A673 (cell line): ENCODE measurements around the gene CDH4. TPM values are rescaled to one million over a fixed set of nuclear protein-coding genes. Genes with fewer than 3 reads are reported as not detected.

Experiments
- BruUV-seq: library from RNA; stranded (reverse); fragments of 400-500 nt; replicated peaks from 2 replicates; lab custom pipeline; 2021; lab: Mats Ljungman, UMichigan
- CTCF ChIA-PET: fragments of 300-600 bp; sonication (Branson Sonifier 250); formaldehyde crosslinking; loops from one replicate; lab custom pipeline; 2022; ENCODE audit warnings: antibody characterized with exemption; lab: Charles Lee
- POLR2A ChIA-PET: fragments of 300-600 bp; sonication (Branson Sonifier 250); formaldehyde crosslinking; loops from one replicate; lab custom pipeline; 2022; ENCODE audit warnings: antibody characterized with exemption; ENCODE audit not compliant: low non-redundant PET; lab: Charles Lee
- DNase-seq: peaks from one replicate; pipeline ENCODE4 v3.0.0-alpha.2; 2015; ENCODE audit warnings: low spot score
- H3K27ac ChIP-seq: fragments of 200-600 bp; sonication (generic); 2 replicates; pipeline ENCODE4 v1.5.1; 2016; ENCODE audit warnings: mixed run types, low read depth, mild to moderate bottlenecking, mixed read lengths, antibody characterized with exemption, low read length; ENCODE audit not compliant: poor library complexity, severe bottlenecking
- H3K27me3 ChIP-seq: fragments of 200-600 bp; sonication (generic); replicated peaks from 2 replicates; pipeline ENCODE4 v1.6.1; 2017; ENCODE audit warnings: mixed run types, low read depth, mild to moderate bottlenecking, mixed read lengths, antibody characterized with exemption, low read length; ENCODE audit not compliant: insufficient read depth, poor library complexity
- H3K36me3 ChIP-seq: fragments of 200-600 bp; sonication (generic); 2 replicates; pipeline ENCODE4 v1.6.1; 2016; ENCODE audit warnings: mixed run types, mild to moderate bottlenecking, mixed read lengths, antibody characterized with exemption, low read length; ENCODE audit not compliant: insufficient read depth, poor library complexity, severe bottlenecking
- H3K4me1 ChIP-seq: fragments of 200-600 bp; sonication (generic); 2 replicates; pipeline ENCODE4 v1.6.1; 2017; ENCODE audit warnings: mixed run types, mild to moderate bottlenecking, mixed read lengths, antibody characterized with exemption, low read length; ENCODE audit not compliant: insufficient read depth, poor library complexity, severe bottlenecking
- H3K4me3 ChIP-seq: fragments of 200-600 bp; sonication (generic); 2 replicates; pipeline ENCODE4 v1.5.1; 2016; ENCODE audit warnings: low read depth, mixed run types, mild to moderate bottlenecking, mixed read lengths, low read length; ENCODE audit not compliant: poor library complexity, severe bottlenecking
- H3K9me3 ChIP-seq: fragments of 200-600 bp; sonication (generic); 2 replicates; pipeline ENCODE4 v1.6.1; 2016; ENCODE audit warnings: mixed run types, low read depth, mild to moderate bottlenecking, mixed read lengths, antibody characterized with exemption, low read length; ENCODE audit not compliant: poor library complexity, severe bottlenecking
- CTCF ChIP-seq: fragments of 300-800, 200-600 bp; sonication (generic); conservative IDR thresholded peaks from 2 replicates; pipeline ENCODE4 v1.5.1; 2017; ENCODE audit warnings: low read depth, mild to moderate bottlenecking, antibody characterized with exemption, low read length, moderate library complexity, mixed read lengths
- EZH2 ChIP-seq: fragments of 200-600 bp; sonication (generic); IDR thresholded peaks from 2 replicates; pipeline ENCODE4 v1.6.1; 2017; ENCODE audit warnings: borderline replicate concordance, low read depth, mild to moderate bottlenecking, mixed read lengths, antibody characterized with exemption, low read length; ENCODE audit not compliant: poor library complexity, severe bottlenecking
- intact Hi-C: fragments of 100-400 bp; cut with micrococcal nuclease; formaldehyde crosslinking; loops from one replicate; pipeline ENCODE4 v1.10.0; 2022; ENCODE audit not compliant: unreplicated experiment
- total RNA-seq: library from RNA; stranded (reverse); gene quantifications from 2 replicates; pipeline ENCODE4 v1.2.3, GENCODE V29; 2021

CDH4 gene
- total RNA-seq, 1 experiment from 2014 or later: 8.3 TPM

DNA sequence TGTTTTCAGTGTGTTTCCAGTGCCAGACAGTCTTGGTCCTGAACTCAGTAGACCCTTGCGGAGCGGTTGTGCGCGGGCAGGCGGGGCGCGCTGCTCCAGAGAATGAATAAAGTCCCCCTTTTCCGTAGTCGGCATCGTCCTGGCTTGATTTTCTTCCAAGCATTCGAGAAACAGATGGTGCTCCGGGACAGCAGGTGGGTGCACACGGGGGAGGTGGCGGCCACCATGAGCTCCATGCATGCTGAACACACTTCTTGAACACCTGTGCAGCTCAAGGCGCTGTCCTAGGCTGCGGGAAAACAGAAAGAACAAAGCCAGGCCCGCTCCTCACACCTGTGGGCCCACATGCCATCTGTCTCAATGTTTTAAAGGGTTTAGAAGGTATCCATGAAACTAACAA lies 688.4 kb downstream of the CDH4 start:
- no peaks in the 10 kb centered on the region for H3K4me1 ChIP-seq
- H3K27ac ChIP-seq: no peak overlapping the region
- intact Hi-C loops: no loop called here
- H3K9me3 ChIP-seq: no peaks in the 10 kb centered on the region
- no TSS peak for BruUV-seq
- ChIA-PET POLR2A (no interaction called here), CTCF (no interaction called here)
- no peak for TF ChIP-seq CTCF
- TF ChIP-seq EZH2: no peak
- DNase-seq: no peak
- peaks cover 13% of the 10 kb centered on the region for H3K27me3 ChIP-seq
- H3K4me3 ChIP-seq: no peak overlapping the region
- no peaks in the 10 kb centered on the region for H3K36me3 ChIP-seq

DNA sequence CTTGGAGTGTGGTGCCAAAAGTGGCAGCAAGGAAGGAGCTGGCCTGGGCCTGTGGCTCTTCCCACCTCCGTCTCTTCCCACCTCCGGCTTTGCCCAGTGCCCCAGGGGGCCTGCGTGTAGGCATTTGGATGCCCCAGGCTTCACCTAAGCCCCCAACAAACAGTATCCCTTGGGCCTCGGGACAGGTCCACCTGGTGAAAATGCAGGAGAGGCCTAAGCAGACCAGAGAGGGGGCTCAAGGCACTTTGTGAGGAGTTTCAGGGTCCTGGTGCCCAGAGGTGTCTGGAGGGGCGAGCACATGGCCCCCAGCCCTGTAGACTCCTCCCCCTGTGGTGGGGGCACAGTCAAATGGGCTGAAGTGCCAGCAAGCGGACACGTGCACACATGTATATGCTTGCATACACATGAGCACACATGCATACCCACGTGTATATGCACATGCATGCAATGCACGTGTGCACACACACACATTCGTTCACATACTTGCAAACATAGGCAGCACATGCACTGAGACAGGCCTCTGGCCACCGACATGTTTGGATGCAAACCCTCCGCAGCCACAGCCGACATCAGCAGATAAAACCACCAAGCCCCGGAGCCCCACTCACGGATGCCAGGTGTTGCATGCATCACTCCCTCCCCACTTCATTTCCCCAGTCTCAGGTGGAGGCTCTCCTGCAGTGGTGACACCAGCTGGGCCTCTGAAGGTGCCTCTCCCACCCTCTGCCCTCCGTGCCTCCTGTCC lies 689.1 kb downstream of the CDH4 start:
- Histone ChIP-seq H3K4me3 (no peak overlapping the region), H3K9me3 (no peaks in the 10 kb centered on the region), H3K27ac (no peak overlapping the region), H3K4me1 (no peaks in the 10 kb centered on the region), H3K27me3 (peaks cover 13% of the 10 kb centered on the region), H3K36me3 (no peaks in the 10 kb centered on the region)
- intact Hi-C loops: no loop called here
- DNase-seq: no peak
- TF ChIP-seq CTCF: no peak
- no peak for TF ChIP-seq EZH2
- no TSS peak for BruUV-seq
- ChIA-PET CTCF (no interaction called here), POLR2A (no interaction called here)

- CTCF ChIA-PET: no interaction called here
- TF ChIP-seq EZH2 (no peak), CTCF (no peak)
- Histone ChIP-seq H3K36me3 (no peaks in the 10 kb centered on the region), H3K27ac (no peak overlapping the region), H3K4me3 (no peak overlapping the region), H3K4me1 (no peaks in the 10 kb centered on the region), H3K27me3 (peaks cover 13% of the 10 kb centered on the region), H3K9me3 (no peaks in the 10 kb centered on the region)
- BruUV-seq: no TSS peak
- no peak for DNase-seq
- POLR2A ChIA-PET: no interaction called here
- intact Hi-C loops: no loop called here
Observed at GRCh38 chr20:61941721-61942405, 689.8 kb downstream of the CDH4 start.
